Measurements from ENCODE around the gene PCDHAC2.

DNA sequence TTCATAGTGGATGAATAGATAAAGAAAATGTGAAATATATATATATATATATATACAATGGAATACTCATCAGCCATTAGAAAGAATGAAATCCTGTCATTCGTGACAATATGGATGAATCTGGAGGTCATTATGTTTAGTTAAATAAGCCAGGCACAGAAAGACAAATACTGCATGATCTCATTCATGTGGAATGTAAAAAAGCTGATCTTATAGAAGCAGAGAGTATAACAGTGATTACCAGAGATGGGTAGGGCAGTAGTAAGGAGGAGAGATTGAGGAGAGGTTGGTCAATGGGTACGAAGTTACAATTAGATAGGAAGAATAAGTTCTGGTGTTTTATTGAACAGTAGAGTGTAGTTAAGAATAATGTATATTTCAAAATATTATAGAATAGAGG lies 19.7 kb upstream of the PCDHAC2 start:
- TF ChIP-seq, protein P1, sequence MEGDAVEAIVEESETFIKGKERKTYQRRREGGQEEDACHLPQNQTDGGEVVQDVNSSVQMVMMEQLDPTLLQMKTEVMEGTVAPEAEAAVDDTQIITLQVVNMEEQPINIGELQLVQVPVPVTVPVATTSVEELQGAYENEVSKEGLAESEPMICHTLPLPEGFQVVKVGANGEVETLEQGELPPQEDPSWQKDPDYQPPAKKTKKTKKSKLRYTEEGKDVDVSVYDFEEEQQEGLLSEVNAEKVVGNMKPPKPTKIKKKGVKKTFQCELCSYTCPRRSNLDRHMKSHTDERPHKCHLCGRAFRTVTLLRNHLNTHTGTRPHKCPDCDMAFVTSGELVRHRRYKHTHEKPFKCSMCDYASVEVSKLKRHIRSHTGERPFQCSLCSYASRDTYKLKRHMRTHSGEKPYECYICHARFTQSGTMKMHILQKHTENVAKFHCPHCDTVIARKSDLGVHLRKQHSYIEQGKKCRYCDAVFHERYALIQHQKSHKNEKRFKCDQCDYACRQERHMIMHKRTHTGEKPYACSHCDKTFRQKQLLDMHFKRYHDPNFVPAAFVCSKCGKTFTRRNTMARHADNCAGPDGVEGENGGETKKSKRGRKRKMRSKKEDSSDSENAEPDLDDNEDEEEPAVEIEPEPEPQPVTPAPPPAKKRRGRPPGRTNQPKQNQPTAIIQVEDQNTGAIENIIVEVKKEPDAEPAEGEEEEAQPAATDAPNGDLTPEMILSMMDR (IDR thresholded peaks at IDR 0.05), result no peak
- TF ChIP-seq ZFX (IDR thresholded peaks at IDR 0.05; ENCODE audit: borderline replicate concordance), result no peak
